GM12878 (cell line): ENCODE measurements around the gene BEST4. TPM values are rescaled to one million over a fixed set of nuclear protein-coding genes. Genes with fewer than 3 reads are reported as not detected.
A peak's percentile ranks its signal among the peaks of the same experiment; 100 is the strongest.

Source experiments
- BMI1 ChIP-seq: fragments of 450-650 bp; IDR thresholded peaks from 2 replicates; pipeline ENCODE4 v1.6.1; 2016; ENCODE audit warnings: mild to moderate bottlenecking, moderate library complexity, borderline replicate concordance
- IRF4 ChIP-seq: IDR thresholded peaks from 2 replicates; pipeline ENCODE4 v1.6.1; 2011; ENCODE audit warnings: low read depth, low read length
- JUND ChIP-seq: IDR thresholded peaks from 2 replicates; pipeline ENCODE4 v1.6.1; 2012; ENCODE audit warnings: low read depth, mild to moderate bottlenecking, low read length, improper control_type of control experiment, moderate library complexity
- MEF2A ChIP-seq: IDR thresholded peaks from 2 replicates; pipeline ENCODE4 v1.6.1; 2011; ENCODE audit warnings: low read depth, mild to moderate bottlenecking, low read length, moderate library complexity; ENCODE audit not compliant: insufficient read depth
- NBN ChIP-seq: fragments of 450-650 bp; IDR thresholded peaks from 2 replicates; pipeline ENCODE4 v1.6.1; 2016
- NRF1 ChIP-seq: conservative IDR thresholded peaks from 2 replicates; pipeline ENCODE4 v1.6.1; 2011; ENCODE audit warnings: mild to moderate bottlenecking, low read depth, low read length, improper control_type of control experiment
- PRDM15 ChIP-seq: fragments of 450-650 bp; formaldehyde crosslinking; IDR thresholded peaks from 2 replicates; pipeline ENCODE4 v1.4.0; 2020; ENCODE audit warnings: mild to moderate bottlenecking, moderate library complexity
- STAT1 ChIP-seq: fragments of 450-650 bp; conservative IDR thresholded peaks from 2 replicates; pipeline ENCODE4 v1.6.1; 2014; ENCODE audit warnings: antibody characterized with exemption, mild to moderate bottlenecking
- YY1 ChIP-seq: IDR thresholded peaks from 2 replicates; pipeline ENCODE4 v1.6.1; 2011; ENCODE audit warnings: low read depth, mild to moderate bottlenecking, low read length
- ZBTB40 ChIP-seq: fragments of 450-650 bp; IDR thresholded peaks from 2 replicates; pipeline ENCODE4 v1.6.1; 2016; ENCODE audit warnings: mild to moderate bottlenecking, moderate library complexity, borderline replicate concordance
- ZNF207 ChIP-seq: fragments of 450-650 bp; IDR thresholded peaks from 2 replicates; pipeline ENCODE4 v1.6.1; 2014; ENCODE audit warnings: antibody characterized with exemption, mild to moderate bottlenecking, borderline replicate concordance
- ZNF592 ChIP-seq: fragments of 450-650 bp; IDR thresholded peaks from 2 replicates; pipeline ENCODE4 v1.6.1; 2017; ENCODE audit warnings: mild to moderate bottlenecking, moderate library complexity
- polyA plus RNA-seq, 11 experiments: library from polyadenylated mRNA; depleted of rRNA in 4 of 11; unstranded in 6 of 11; stranded (reverse) in 5 of 11; fragments of >200 nt; fragmentation: Nextera tagmentation in 4 of 11; fragmentation: Illumina TruSeq in 1 of 11; extraction: Ambion mirVana in 4 of 11; extraction: Trizol in 1 of 11; gene quantifications; 1 replicate in 1 of 11; 2 replicates in 10 of 11; pipeline versions ENCODE4 v1.2.1 to v1.2.3, GENCODE V29; 2011 to 2016; ENCODE audit warnings: inconsistent platforms in 2 of 11, missing spikeins in 2 of 11, low read depth in 1 of 11
- total RNA-seq, 4 experiments: library from RNA; depleted of rRNA in 3 of 4; stranded (reverse); fragments of >200 nt in 3 of 4; fragmentation: Illumina TruSeq in 1 of 4; extraction: Trizol in 1 of 4; gene quantifications; 2 replicates each; pipeline versions ENCODE4 v1.2.1 to v1.2.3, GENCODE V29; 2013 to 2021

The BEST4 gene
- total and polyA plus RNA-seq, 10 of the 15 experiments (the other 5 are each of a cell fraction or from before 2014, with no cell fraction given) = 0.06 to 1.3 (median 0.42) TPM

GRCh38 chr1:44807364-44808062 is 19.5 kb upstream of the BEST4 start (continued):
- peak; percentile 14; the same call in 1 of the 2 replicates for TF ChIP-seq ZBTB40
- TF ChIP-seq ZNF207 = peak; percentile 56
- TF ChIP-seq IRF4 = peak; percentile 9; the same call in 1 of the 2 replicates
- no peak for TF ChIP-seq NRF1
- TF ChIP-seq STAT1 = peak; percentile 80; the same call in 1 of the 2 replicates
- peak; percentile 71; the same call in 1 of the 2 replicates for TF ChIP-seq NBN
- TF ChIP-seq ZNF592 = peak; percentile 44; the same call in 1 of the 2 replicates
- TF ChIP-seq PRDM15 (CRISPR knock-in tag) = 0 out of 2 replicates have a peak, but pooled peaks have one; percentile 28
- TF ChIP-seq YY1 = peak; percentile 6; the same call in 1 of the 2 replicates
- peak; percentile 51; the same call in 1 of the 2 replicates for TF ChIP-seq BMI1
- TF ChIP-seq JUND = no peak
- 0 out of 2 replicates have a peak, but pooled peaks have one; percentile 28 for TF ChIP-seq MEF2A
